Stimulated activated CD4-positive, alpha-beta T cell treated with anti-CD3 and anti-CD28 coated beads, Interleukin-2, amount 100 ng/mL, for 24 hours (primary cell): ENCODE results near the gene MPRIP.

Source experiments
- DNase-seq, 2 donors: peaks; one replicate each; pipeline ENCODE4 v3.0.0-alpha.2; 2020

The MPRIP gene

DNA sequence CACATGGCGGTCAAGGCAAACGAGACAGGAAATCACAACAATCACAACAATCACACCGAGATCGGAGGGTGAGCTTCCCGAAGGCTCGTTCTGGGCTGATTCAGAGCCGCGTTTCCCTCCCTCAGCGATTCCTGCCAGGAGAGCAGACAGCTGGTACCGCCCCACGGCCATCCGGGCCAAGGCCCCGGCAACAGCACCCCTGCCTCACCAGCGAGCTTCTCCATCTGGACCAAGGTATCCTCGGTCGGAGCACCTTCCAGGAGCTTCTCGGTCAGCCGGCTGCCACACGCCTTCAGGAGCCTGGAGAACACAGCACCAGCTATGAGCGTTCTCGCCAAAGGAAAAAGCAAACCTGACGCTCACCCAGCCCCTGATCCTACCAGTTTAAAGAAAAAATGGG is 179.1 kb downstream of the MPRIP start:
- DNase-seq, result no peak

DNA sequence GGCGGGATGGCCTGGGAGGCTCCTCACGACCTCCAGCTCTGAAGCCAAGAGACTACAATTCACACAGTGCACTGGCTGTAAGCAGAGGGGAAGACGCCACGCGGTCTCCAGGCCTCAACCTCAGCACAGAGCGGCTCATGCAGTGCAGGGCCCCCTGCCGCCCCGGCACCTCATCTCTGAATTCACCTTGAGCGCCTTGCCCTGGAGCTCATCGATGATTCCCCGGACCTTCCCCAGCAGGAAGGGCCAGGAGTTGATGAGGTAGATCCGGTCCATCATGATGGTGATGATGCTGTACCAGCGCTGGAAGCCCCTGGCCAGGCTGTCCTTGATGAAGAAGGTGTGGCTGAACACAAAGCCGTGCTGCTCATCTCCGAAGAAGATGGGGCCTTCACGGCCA is 181.5 kb downstream of the MPRIP start:
- no peak for DNase-seq

DNA sequence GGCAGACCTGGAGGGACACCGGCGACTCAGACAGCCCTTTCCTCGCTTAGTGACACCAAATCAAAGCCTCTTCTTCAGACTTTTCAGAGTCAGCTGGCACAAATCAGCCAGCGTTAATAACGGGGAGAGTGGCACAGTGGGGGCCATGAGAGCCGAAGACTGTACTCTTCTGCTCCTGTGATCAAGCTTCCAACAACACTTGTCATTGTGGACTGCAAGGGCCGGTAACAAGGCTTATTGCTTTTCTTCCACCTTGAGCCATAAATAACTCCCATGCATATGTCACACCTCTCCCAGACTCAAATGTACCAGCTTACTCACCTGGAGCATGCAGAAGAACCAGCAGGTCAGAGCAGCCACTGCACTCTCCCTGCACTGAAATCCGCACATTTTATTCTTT is 181.9 kb downstream of the MPRIP start:
- no peak for DNase-seq

DNA sequence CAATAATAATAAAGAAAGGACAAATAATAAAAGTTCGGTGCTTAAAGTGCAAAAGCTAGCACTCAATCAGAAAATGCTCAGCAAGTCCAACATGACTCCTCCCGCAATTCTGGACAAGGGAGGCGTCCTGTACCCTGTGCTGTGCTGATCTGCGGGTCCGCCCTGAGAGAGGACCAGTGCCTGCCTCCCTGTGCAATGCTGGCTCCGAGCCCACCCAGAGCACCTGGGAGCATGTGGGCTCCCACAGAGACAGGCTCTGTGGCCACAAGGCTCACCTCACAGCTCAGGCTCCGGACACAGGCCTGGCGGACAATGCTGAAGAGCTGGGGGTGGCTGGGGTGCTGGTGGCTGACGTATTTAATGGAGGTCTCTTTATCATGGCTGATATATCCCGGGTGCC is 183.6 kb downstream of the MPRIP start:
- no peak for DNase-seq

DNA sequence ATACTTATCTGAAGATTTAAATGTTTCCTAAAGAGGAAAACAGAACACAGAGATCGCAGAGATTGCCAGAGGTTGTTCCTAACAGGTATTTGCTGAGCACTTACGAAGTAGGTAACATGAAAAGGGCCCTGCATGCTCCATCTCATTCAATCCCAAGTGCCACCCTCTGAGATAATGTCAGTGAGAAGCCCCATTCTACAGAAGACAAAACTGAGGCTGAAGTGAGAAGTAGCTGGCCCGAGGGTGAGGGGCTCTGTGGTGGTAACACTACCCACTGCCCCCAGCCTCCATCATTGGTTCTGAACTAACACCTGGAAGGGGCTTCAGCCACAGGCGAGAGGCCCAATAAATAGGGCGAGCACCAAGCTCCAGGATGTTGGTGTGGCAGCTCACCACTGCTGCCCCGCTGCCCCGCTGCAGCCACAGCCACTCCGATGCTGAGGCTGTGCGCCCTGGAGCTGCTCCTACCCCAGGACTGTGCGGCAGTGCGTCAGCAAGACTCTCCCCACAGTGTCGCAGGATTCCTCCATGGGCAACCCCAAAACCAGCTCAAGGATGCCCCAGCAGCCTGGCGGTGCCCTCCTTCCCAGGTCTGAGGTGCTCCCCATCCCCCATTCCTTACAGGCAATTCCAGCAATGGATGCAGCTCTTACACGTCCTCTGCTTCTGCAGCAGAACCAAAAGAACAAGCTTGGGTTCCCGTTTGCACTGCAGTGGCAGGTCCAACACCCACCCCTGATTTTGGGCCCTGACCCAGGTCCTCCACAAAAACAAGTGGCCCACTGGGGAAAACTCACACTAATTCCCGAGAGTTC is 184.4 kb downstream of the MPRIP start:
- DNase-seq, result no peak

DNA sequence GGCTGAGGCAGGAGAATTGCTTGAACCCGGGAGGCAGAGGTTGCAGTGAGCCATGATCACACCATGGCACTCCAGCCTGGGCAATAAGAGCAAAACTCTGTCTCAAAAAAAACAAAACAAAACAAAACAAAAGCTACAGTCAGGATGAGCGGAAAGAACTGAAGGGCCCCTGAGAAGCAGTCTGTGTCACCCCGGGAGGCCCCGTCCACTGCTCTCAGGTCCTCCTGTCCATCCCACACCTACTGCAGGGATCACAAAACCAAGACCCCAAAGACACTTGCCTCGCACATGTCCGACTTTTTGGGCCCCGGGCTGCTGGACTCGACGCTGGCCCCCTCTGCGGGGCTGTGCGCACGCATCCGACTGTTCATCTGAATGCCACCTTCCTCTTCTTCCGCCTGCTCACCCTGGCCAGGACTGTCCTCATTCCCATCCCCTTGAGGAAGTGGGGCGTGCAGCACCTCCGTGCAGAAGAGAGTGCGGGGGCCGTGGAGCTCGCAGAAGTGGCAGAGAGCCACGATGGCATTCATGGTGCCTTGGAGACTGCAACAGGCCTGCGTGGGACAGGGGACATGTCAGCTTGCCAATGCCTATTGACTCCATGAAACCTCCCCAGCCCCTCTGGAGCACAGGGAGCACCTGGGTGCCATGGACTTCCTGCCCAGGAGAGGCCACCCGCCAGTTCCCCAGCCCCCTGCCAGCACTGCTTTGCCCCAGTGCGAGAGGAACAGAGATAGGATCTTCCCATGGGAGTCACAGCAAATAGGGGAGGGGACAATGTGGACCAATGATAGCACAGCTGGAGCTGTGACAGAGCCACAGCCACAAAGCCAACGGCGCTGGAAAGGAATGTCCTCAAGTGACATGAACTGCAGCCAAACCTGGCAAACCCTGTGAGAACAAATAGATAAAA is 185.6 kb downstream of the MPRIP start:
- no peak for DNase-seq

DNA sequence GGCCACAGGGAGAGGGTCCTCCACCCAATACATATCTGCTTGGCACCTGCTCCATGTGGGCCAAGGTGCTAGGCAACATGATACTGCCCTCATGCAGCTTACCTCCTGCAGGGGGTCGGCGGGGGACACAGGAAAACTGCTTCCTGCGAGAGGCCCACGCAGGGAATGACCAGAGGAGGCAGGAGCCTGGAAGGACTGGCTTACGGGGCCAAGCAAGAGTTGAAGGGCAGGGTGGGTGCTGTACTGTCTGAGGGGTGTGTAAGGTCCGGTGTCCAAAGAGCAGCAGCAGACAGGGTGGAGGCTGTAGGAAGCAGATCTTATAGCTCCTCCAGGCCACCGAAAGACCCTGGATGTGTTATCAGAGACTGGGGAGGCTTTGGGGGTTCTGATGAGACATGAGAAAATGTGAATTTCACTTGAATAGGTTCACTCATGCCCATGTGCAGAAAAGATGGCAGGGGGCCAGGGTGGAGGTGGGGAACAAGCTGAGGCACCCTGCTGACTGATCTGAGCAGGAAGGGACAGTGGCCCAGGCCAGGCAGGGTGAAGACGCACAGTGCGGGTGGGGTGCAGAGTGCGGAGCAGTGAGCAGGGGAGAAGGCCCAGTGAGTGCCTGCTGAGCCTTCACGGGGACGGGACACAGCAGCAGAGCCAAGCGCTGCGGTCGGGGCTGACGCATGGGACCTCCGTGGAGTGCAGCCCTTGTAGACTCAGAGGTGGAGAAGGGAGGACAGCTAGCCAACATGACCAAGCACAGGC is 186.4 kb downstream of the MPRIP start:
- DNase-seq, result no peak

DNA sequence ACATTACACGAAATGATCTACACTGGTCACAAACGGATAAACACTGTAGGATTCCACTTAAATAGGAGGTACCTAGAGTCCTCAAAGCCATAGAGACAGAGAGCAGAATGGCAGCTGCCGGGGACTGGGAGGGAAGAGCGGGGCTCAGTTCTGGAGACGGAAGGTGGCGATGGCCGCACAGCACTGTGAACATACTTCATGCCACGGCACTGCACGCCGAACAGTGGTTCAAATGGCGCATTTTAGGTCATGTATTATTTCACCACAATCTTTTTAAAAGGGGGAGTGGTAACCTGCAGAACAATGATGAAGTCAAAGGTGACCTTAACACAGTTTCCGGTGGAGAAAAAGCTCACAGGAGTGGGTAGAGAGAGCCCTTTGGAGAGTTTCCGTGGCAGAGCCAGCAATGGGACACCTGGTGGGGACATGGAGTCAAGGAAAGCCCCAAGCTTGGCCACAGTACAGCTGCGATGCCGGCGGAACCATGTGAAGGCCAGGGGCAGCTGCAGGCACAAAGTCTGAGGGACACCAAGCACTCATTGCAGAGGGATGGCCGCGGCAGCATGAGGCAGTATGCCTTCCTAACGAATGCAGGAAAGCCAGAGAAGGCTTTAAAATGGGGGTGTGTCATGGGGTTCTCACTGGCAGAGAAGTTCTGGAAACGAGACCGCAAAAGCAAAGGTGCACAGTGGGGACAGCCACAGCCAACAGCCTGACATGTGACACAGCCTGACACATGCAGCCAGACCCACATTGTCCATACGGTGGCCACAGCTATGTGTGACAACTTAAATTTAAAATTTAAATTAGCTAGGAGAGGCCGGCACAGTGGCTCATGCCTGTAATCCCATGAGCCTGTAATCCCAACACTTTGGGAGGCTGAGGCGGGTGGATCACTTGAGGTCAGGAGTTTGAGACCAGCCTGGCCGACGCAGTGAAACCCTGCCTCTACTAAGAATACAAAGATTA is 187.4 kb downstream of the MPRIP start:
- no peak for DNase-seq

DNA sequence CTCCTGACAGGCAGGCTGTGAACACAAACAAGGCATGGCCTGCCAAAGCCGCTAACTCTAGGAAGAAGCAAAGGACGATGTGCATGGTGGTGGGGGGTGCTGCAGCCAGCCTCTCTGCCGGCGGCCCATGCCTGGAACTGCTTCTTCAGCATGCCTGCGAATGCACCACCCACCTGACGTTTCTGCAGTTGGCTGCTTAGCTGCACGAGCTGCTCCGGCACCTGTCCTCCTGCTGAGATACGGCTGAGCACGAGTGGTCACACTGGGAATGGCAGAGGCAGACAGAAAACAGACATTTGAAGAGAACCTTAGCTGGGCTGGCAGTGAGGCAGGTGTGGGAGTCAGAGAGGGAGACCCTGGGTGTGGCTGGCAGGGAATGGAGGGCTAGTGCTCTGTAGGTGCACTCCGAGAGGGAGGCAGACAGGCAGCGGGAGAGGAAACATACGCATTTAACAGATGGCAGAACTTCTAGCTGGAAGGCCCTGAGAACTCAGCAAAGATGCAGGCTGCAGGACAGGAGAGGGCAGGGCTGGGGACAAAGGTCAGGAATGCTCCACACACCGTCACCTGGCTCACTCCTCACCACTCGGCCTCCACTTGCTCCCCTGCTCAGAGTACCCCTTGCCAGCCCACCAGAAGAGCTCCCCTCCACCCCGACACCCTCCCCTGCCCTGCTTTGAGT is 189.5 kb downstream of the MPRIP start:
- DNase-seq, result no peak

DNA sequence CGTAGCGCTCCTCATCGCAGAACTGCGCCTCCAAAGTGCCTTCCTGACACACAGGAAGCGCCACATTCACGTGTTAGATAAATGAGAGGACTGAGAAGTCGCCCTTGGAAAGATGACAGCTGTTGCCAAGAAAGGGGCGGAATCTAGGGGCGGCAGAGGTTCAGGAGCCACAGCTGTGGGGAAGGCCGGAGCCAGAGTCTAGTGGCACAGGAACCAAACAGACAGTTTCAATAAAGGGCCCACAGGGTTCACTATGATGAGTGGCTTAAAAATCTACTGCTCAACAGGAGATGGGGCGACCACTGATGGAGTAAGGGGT is 190.0 kb downstream of the MPRIP start:
- DNase-seq, result no peak

DNA sequence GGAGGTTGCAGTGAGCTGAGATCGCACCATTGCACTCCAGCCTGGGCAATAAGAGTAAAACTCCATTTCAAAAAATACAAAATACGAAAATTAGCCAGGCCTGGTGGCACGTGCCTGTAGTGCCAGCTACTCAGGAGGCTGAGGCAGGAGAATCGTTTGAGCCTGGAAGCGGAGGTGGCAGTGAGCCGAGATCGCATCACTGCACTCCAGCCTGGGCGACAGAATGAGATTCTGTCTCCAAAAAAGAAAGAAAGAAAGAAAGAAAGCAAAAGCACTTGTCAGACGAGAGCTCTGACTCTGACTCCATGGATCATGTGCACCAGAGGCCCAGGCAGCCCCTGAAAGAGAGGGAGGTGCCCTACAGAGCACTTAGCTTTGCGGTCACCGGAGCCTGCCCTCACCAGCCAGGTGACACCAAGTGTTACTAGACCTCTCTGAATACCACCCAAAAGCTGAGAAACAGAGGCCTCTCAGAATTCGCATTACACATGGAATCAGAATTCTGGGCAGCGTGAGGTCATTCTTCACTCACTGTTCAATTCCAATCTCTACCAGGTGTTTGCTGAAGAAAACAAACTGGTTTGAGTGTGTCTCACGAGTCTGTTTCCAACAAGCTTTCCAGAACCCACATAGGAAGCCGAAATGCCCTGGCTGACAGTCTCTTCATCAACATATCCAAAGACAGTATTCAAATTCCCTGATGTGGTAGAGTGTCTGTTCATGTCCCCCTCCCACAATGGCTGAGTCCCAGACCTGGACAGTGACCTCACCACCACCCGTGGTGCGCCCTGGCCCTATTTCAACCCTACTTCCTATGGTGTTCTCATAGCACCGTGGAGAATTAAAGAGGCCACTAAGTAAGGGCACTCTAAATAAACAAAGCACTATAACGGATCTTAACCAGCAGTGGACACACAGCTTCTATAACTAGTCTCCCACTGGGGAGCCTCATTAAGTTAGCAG is 193.2 kb downstream of the MPRIP start:
- DNase-seq, result no peak

DNA sequence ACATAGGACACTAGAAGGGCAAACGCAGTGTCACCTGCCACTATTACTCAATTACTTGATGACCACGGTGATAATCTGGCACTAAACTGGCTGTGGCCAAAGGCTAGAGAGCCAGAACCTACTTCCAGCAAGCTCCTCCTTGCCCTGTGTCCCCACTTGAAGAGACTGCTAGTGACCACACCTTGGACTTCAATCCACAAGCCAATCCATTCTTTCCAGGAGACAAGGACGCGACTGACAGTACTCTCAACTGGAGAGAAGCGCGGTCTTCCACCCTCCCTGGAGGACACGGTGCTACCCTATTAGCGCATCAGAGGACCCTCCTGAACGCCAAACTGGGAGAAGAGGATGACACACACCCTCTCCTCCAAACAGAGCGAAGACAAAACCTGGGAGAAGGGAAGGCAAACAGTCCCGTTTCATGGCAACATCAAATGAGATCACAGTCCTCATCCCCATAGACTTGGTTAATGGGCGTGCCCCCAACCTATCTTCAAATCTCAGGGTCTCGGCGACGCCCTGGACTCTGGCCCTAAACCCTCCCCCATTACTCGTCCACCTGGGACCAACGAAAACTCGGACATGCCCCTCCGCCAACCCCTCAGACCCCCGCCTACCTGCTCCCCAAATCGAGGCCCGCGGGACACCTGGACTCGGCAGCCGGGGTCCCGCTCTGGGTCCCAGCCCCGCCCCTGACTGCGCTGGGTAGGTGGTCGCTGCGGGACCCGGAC is 194.2 kb downstream of the MPRIP start:
- DNase-seq, result no peak

DNA sequence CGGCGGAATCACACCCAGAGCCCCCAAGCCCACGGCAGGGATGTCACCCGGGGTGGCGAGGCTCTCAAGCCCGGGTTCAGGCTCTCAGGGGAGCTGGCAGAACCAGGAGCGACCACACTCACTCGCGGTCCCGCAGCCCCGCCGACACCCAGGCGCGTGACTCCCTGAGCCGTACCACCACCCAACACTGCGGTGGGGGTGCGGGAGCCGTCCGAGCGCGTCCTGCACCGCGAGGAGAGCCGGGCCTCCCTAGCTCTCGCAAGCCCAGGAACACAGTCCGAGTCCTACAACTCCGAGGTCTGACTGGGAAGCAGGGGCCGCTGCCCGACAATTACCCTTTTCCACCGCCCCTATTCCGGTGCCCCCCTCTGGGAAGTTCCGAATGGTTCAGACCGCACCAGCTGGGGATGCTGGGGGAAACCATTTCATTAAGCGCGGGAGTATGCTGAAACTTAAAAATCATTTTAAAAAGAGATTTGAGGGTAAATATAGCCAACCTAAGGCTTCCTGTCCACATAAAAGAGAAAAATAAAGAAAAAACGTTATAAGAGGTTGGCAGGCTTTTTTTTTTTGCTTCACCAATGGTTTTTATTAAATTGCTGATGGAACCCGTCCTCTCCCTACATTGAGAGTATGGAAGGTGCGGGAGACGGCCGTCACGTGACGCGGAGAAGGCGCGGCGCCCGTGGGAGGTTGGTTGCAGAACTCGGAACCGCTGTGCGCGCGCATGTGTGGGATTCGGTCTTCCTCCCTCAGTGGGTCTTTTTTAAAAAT is 195.0 kb downstream of the MPRIP start, which contains the start of gene FLCN:
Gene FLCN, minus strand, starts transcription at position 143 of the 774 bp plus-strand sequence. CDS start 9,031 bp downstream, outside the sequence.
- DNase-seq, result peak; percentile 91 to 93

DNA sequence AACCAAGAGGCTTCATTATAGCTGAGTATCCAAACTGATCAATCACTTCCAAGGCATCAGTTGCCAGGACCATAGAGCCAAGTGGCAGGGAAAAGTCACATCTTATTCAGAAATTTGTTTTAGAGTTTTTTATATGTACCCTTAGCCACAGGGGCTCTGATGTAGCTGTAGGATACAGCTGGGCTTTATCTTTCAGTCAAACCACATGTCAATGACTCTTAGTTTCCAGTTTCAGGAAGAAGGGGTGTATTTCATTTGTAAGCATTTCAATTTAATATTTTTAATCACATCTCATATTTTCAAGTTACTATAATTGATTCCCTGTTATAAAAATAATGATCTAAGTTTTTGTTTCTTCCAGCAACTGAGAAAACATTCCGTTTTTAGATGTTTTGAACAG is 197.6 kb downstream of the MPRIP start:
- DNase-seq, result no peak

DNA sequence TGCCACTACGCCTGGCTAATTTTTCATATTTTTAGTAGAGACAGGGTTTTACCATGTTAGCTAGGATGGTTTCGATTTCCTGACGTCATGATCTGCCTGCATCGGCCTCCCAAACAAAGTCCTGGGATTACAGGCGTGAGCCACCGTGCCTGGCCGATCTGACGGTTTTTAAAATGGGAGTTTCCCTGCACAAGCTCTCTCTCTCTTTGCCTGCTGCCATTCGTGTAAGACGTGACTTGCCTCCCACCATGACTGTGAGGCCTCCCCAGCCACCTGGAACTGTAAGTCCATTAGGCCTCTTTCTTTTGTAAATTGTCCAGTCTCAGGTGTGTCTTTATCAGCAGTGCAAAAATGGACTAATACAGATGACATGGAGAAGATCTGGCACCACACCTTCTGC is 199.4 kb downstream of the MPRIP start:
- no peak for DNase-seq

DNA sequence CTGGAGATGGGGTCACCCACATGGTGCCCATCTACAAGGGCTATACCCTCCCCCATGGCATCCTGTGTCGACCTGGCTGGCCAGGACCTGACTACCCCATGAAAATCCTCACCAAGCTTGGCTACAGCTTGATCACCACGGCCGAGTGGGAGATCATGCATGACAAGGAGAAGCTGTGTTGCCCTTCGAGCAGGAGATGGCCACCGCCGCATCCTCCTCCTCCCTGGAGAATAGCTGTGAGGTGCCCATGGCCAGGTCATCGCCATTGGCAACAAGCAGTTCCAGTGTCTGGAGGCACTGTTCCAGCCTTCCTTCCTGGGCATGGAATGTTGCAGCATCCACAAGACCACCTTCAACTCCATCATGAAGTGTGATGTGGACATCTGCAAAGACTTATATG is 200.0 kb downstream of the MPRIP start:
- no peak for DNase-seq
